HCT116 (cell line): ENCODE results near the gene UQCRC1. TPM values are rescaled to one million over a fixed set of nuclear protein-coding genes. Genes with fewer than 3 reads are reported as not detected.

ENCODE experiments used
- ATAC-seq: fragments of 200-7000 bp; cut with Tn5 transposase; 2 replicates; pipeline ENCODE4 v1.9.1; 2020; ENCODE audit warnings: mild to moderate bottlenecking, moderate library complexity
- BruUV-seq: library from RNA; stranded (reverse); fragments of 400-500 nt; replicated peaks from 2 replicates; lab custom pipeline; 2021; lab: Mats Ljungman, UMichigan
- CTCF ChIA-PET: fragments of 300-600 bp; sonication (Branson Sonifier 250); formaldehyde crosslinking; loops from one replicate; lab custom pipeline; 2021; ENCODE audit warnings: antibody characterized with exemption; lab: Charles Lee
- POLR2A ChIA-PET: fragments of 300-600, 350-600 bp; sonication (Branson Sonifier 250); formaldehyde crosslinking; loops from one replicate; lab custom pipeline; 2021; ENCODE audit warnings: antibody characterized with exemption; lab: Charles Lee
- RAD21 ChIA-PET, 2 experiments: fragments of 300-600 bp; sonication (Branson Sonifier 250); formaldehyde crosslinking; loops; one replicate each; lab custom pipeline; 2023; ENCODE audit warnings: low total read pairs in 2 of 2; ENCODE audit not compliant: uncharacterized antibody in 2 of 2, unreplicated experiment in 2 of 2, low non-redundant PET in 1 of 2; lab: Charles Lee
- DNase-seq: peaks from one replicate; pipeline ENCODE4 v3.0.0-alpha.2; 2010; ENCODE audit warnings: low read depth, low spot score
- H2AFZ ChIP-seq: fragments of 200-600 bp; shearing (Covaris generic), sonication (generic); 2 replicates; pipeline ENCODE4 v1.6.1; 2017; ENCODE audit warnings: low read depth, mixed run types, mixed read lengths, antibody characterized with exemption, low read length; ENCODE audit not compliant: poor library complexity, severe bottlenecking
- H3K27ac ChIP-seq: 2 replicates; pipeline ENCODE4 v1.5.1; 2012; ENCODE audit warnings: low read depth, low read length
- H3K27me3 ChIP-seq: fragments of 200-600 bp; sonication (generic); 2 replicates; pipeline ENCODE4 v1.6.1; 2016; ENCODE audit warnings: mixed run types, low read length, mixed read lengths; ENCODE audit not compliant: insufficient read depth
- H3K36me3 ChIP-seq, 2 experiments: fragments of 200-500 bp in 1 of 2; fragments of 200-600 bp in 1 of 2; sonication (Bioruptor generic) in 1 of 2; sonication (generic) in 1 of 2; 2 replicates each; pipeline versions ENCODE4 v1.5.1 to v1.6.1; 2014 to 2016; ENCODE audit warnings: low read length in 2 of 2, inconsistent platforms in 1 of 2, mixed read lengths in 1 of 2, mixed run types in 1 of 2; ENCODE audit not compliant: insufficient read depth in 2 of 2, control insufficient read depth in 1 of 2
- H3K4me1 ChIP-seq, 2 experiments: fragments of 200-600 bp in 1 of 2; sonication (generic) in 1 of 2; 2 replicates each; pipeline versions ENCODE4 v1.5.1 to v1.6.1; 2012 to 2017; ENCODE audit warnings: low read length in 2 of 2, inconsistent platforms in 1 of 2, mild to moderate bottlenecking in 1 of 2, mixed read lengths in 1 of 2, mixed run types in 1 of 2, moderate library complexity in 1 of 2; ENCODE audit not compliant: insufficient read depth in 2 of 2, control insufficient read depth in 1 of 2
- H3K4me2 ChIP-seq: fragments of 200-600 bp; sonication (generic); 2 replicates; pipeline ENCODE4 v1.6.1; 2017; ENCODE audit warnings: mixed run types, low read length, mixed read lengths
- H3K4me3 ChIP-seq, 2 experiments: fragments of 200-600 bp in 1 of 2; sonication (generic) in 1 of 2; replicated peaks in 1 of 2; 2 replicates each; pipeline ENCODE4 v1.5.1; 2011 to 2016; ENCODE audit warnings: low read length in 2 of 2, control low read depth in 1 of 2, low read depth in 1 of 2, mild to moderate bottlenecking in 1 of 2, mixed read lengths in 1 of 2, mixed run types in 1 of 2
- H3K79me2 ChIP-seq: fragments of 200-600 bp; sonication (generic); 2 replicates; pipeline ENCODE4 v1.6.1; 2017; ENCODE audit warnings: mild to moderate bottlenecking, mixed run types, low read length, moderate library complexity, mixed read lengths; ENCODE audit not compliant: insufficient read depth
- H3K9ac ChIP-seq: fragments of 200-600 bp; sonication (generic); 2 replicates; pipeline ENCODE4 v1.6.1; 2016; ENCODE audit warnings: low read length, mixed read lengths
- H3K9me2 ChIP-seq: fragments of 200-600 bp; sonication (generic), shearing (Covaris generic); 2 replicates; pipeline ENCODE4 v1.6.1; 2017; ENCODE audit warnings: mixed run types, mild to moderate bottlenecking, moderate library complexity; ENCODE audit not compliant: insufficient read depth
- H3K9me3 ChIP-seq, 2 experiments: fragments of 200-500 bp in 1 of 2; fragments of 200-600 bp in 1 of 2; sonication (Bioruptor generic) in 1 of 2; sonication (generic) in 1 of 2; 2 replicates each; pipeline ENCODE4 v1.6.1; 2014 to 2017; ENCODE audit warnings: low read length in 2 of 2, mixed read lengths in 2 of 2, inconsistent platforms in 1 of 2, low read depth in 1 of 2, mild to moderate bottlenecking in 1 of 2, mixed run types in 1 of 2, moderate library complexity in 1 of 2; ENCODE audit not compliant: control insufficient read depth in 1 of 2, insufficient read depth in 1 of 2
- H4K20me1 ChIP-seq: fragments of 200-600 bp; sonication (generic), shearing (Covaris generic); 2 replicates; pipeline ENCODE4 v1.6.1; 2017; ENCODE audit warnings: mixed run types, mild to moderate bottlenecking, moderate library complexity; ENCODE audit not compliant: insufficient read depth
- CEBPB ChIP-seq: IDR thresholded peaks from 2 replicates; pipeline ENCODE4 v1.6.1; 2012; ENCODE audit warnings: low read depth
- EZH2 ChIP-seq: fragments of 200-600 bp; sonication (generic); IDR thresholded peaks from 2 replicates; pipeline ENCODE4 v1.6.1; 2017; ENCODE audit warnings: antibody characterized with exemption, mixed run types
- POLR2A ChIP-seq: IDR thresholded peaks from 2 replicates; pipeline ENCODE4 v1.7.0; 2011; ENCODE audit warnings: borderline replicate concordance; ENCODE audit not compliant: insufficient read depth, insufficient read length; ENCODE audit errors: extremely low read depth
- POLR2AphosphoS5 ChIP-seq: IDR thresholded peaks from 2 replicates; pipeline ENCODE4 v1.6.1; 2011; ENCODE audit warnings: mild to moderate bottlenecking, low read depth, low read length, moderate library complexity
- SP1 ChIP-seq: IDR thresholded peaks from 2 replicates; pipeline ENCODE4 v1.6.1; 2012; ENCODE audit warnings: low read depth
- SRF ChIP-seq: IDR thresholded peaks from 2 replicates; pipeline ENCODE4 v1.6.1; 2012; ENCODE audit warnings: low read depth
- TCF7L2 ChIP-seq: IDR thresholded peaks from 2 replicates; pipeline ENCODE4 v1.7.0; 2011; ENCODE audit warnings: borderline replicate concordance, inconsistent platforms; ENCODE audit not compliant: insufficient read depth, insufficient read length; ENCODE audit errors: extremely low read depth
- YY1 ChIP-seq: IDR thresholded peaks from 2 replicates; pipeline ENCODE4 v1.6.1; 2011; ENCODE audit warnings: low read length, low read depth, moderate library complexity, mild to moderate bottlenecking; ENCODE audit not compliant: insufficient replicate concordance; ENCODE audit errors: extremely low read depth
- ZNF274 ChIP-seq: fragments of 200-500 bp; sonication (Bioruptor generic); IDR thresholded peaks from 2 replicates; pipeline ENCODE4 v1.6.1; 2014; ENCODE audit warnings: mild to moderate bottlenecking, low read depth, low read length, inconsistent platforms
- intact Hi-C: fragments of 100-400 bp; cut with micrococcal nuclease; formaldehyde crosslinking; loops from 2 replicates; pipeline ENCODE4 v1.10.0; 2022
- total RNA-seq: library from RNA; stranded (reverse); gene quantifications from one replicate; pipeline ENCODE4 v1.2.1, GENCODE V29; 2021; ENCODE audit not compliant: unreplicated experiment
- TF ChIP-seq, protein P1 (sequence below): IDR thresholded peaks from 2 replicates; pipeline ENCODE4 v1.6.1; 2011; ENCODE audit warnings: mild to moderate bottlenecking, low read length, moderate library complexity; ENCODE audit not compliant: insufficient replicate concordance; ENCODE audit errors: extremely low read depth
- TF ChIP-seq, protein P2 (sequence below): IDR thresholded peaks from 2 replicates; pipeline ENCODE4 v1.6.1; 2012
- TF ChIP-seq, protein P3 (sequence below): IDR thresholded peaks from 2 replicates; pipeline ENCODE4 v1.6.1; 2012; ENCODE audit warnings: low read depth

UQCRC1 gene
- total RNA-seq, 1 experiment from 2014 or later: 318 TPM

DNA sequence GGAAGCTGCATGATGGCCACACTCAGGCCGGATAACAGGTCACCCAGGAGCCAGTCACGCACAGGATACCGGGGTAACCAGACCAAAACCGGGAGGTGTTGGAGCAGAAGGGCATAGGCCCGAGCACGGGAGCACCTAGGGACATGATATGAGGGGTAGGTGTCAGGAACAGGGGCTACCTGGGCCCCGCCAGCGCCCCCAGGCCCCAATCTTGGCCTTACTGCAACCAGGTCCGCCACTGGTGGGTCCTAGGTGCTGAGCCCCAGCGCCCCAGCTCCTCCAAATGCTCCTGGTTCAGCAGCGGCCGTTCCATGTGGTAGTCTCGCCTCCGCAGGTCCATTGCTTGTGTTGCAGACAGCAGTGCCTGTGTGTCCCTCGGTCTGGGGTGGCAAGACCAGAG, 23.8 kb upstream of the UQCRC1 start (continued):
- TF ChIP-seq, protein P1, sequence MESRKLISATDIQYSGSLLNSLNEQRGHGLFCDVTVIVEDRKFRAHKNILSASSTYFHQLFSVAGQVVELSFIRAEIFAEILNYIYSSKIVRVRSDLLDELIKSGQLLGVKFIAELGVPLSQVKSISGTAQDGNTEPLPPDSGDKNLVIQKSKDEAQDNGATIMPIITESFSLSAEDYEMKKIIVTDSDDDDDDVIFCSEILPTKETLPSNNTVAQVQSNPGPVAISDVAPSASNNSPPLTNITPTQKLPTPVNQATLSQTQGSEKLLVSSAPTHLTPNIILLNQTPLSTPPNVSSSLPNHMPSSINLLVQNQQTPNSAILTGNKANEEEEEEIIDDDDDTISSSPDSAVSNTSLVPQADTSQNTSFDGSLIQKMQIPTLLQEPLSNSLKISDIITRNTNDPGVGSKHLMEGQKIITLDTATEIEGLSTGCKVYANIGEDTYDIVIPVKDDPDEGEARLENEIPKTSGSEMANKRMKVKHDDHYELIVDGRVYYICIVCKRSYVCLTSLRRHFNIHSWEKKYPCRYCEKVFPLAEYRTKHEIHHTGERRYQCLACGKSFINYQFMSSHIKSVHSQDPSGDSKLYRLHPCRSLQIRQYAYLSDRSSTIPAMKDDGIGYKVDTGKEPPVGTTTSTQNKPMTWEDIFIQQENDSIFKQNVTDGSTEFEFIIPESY: no peak

DNA sequence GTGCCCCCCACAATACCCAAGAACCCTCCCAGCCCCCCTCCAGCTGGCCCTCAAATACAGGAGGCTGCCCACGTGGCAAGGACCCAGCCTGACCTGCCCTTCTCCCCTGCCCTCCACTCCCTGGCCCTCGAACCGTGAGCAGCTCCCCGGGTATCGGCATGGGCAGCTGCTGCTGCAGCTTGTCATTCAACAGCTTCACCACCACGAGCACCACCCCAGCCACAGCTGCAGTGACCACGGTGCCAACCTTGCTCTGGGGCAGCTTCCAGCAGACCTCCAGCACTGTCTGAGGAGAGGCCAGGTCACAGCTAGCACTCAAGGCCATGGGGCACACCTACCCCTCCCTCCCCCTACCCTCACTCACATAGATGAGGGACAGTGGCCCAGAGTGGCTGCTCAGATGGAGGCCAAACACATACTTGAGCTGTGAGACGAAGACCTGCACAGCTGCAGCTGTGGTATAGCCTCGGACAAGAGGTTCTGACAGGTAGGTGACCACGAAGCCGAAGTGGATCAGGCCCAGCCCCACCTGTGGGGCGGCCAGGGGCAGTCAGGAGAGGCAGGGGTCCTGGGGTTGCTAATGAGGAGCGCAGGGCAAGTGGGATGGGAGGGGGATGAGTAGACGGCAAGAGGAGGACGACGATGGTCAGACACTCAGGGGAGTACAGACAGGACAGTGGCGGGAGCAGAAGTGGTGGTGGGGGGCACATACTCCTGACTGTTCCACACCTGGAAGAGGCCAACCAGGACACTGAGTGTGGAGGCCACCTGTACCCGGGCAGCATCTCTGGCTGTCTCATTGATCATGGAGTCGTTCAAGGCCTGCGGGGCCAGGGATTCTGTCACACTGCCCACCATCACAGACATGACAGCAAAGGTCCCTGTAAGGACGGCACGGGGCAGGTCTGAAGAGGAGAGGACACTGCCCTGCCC, 22.3 kb upstream of the UQCRC1 start:
- no TSS peak for BruUV-seq
- ChIA-PET CTCF (no interaction called here), POLR2A (interaction anchor here (0.6 to 0.7 kb wide), 2 partner anchors 86 to 288 kb away, joined by 3 read pairs; no protein-coding TSS in a partner anchor), RAD21 (no interaction called here)
- Histone ChIP-seq H3K4me2 (no peak overlapping the region), H3K4me3 (no peak overlapping the region), H2AFZ (no peak overlapping the region), H3K9ac (no peak overlapping the region), H3K9me2 (no peaks in the 10 kb centered on the region), H3K27ac (no peak overlapping the region), H3K9me3 (no peaks in the 10 kb centered on the region), H3K4me1 (peaks cover 11 to 22% of the 10 kb centered on the region in 2 experiments), H3K27me3 (no peaks in the 10 kb centered on the region), H3K79me2 (peaks cover 12% of the 10 kb centered on the region; the same call in 1 of the 2 replicates), H3K36me3 (peaks cover 20 to 39% of the 10 kb centered on the region in 2 experiments; a peak in 3 of 4 replicates), H4K20me1 (no peaks in the 10 kb centered on the region)
- ATAC-seq (no peak), DNase-seq (no peak)
- TF ChIP-seq ZNF274 (no peak), POLR2A (no peak), POLR2AphosphoS5 (no peak), CEBPB (no peak), TCF7L2 (no peak), YY1 (no peak), SP1 (no peak), EZH2 (no peak), SRF (no peak)
- TF ChIP-seq, protein P2, sequence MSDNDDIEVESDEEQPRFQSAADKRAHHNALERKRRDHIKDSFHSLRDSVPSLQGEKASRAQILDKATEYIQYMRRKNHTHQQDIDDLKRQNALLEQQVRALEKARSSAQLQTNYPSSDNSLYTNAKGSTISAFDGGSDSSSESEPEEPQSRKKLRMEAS: no peak
- TF ChIP-seq, protein P1: no peak
- TF ChIP-seq, protein P3, sequence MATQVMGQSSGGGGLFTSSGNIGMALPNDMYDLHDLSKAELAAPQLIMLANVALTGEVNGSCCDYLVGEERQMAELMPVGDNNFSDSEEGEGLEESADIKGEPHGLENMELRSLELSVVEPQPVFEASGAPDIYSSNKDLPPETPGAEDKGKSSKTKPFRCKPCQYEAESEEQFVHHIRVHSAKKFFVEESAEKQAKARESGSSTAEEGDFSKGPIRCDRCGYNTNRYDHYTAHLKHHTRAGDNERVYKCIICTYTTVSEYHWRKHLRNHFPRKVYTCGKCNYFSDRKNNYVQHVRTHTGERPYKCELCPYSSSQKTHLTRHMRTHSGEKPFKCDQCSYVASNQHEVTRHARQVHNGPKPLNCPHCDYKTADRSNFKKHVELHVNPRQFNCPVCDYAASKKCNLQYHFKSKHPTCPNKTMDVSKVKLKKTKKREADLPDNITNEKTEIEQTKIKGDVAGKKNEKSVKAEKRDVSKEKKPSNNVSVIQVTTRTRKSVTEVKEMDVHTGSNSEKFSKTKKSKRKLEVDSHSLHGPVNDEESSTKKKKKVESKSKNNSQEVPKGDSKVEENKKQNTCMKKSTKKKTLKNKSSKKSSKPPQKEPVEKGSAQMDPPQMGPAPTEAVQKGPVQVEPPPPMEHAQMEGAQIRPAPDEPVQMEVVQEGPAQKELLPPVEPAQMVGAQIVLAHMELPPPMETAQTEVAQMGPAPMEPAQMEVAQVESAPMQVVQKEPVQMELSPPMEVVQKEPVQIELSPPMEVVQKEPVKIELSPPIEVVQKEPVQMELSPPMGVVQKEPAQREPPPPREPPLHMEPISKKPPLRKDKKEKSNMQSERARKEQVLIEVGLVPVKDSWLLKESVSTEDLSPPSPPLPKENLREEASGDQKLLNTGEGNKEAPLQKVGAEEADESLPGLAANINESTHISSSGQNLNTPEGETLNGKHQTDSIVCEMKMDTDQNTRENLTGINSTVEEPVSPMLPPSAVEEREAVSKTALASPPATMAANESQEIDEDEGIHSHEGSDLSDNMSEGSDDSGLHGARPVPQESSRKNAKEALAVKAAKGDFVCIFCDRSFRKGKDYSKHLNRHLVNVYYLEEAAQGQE: no peak
- intact Hi-C loops: no loop called here
